Endothelial cell of umbilical vein (primary cell): Measurements from ENCODE around the gene SLC38A10. TPM values are rescaled to one million over a fixed set of nuclear protein-coding genes. Genes with fewer than 3 reads are reported as not detected.

Experiments
- BruUV-seq: library from RNA; stranded (reverse); fragments of 400-500 nt; replicated peaks from 2 replicates; lab custom pipeline; 2021; lab: Mats Ljungman, UMichigan
- CTCF ChIA-PET: fragments of 300-600, 350-600 bp; sonication (Branson Sonifier 250); formaldehyde crosslinking; loops from one replicate; lab custom pipeline; 2021; ENCODE audit warnings: antibody characterized with exemption, inconsistent platforms; lab: Charles Lee
- POLR2A ChIA-PET: fragments of 300-600, 350-600 bp; sonication (Branson Sonifier 250); formaldehyde crosslinking; loops from one replicate; lab custom pipeline; 2021; ENCODE audit warnings: antibody characterized with exemption, inconsistent platforms; lab: Charles Lee
- DNase-seq: peaks from one replicate; pipeline ENCODE4 v3.0.0-alpha.2; 2011; ENCODE audit warnings: low read depth, low spot score
- FAIRE-seq: peaks from 2 replicates; lab custom pipeline; 2011; peaks lifted over from hg19 to GRCh38; lab: Jason Lieb, UNC
- H2AFZ ChIP-seq: 2 replicates; pipeline ENCODE4 v1.6.0; 2012; ENCODE audit warnings: low read depth, low read length, control low read depth, inconsistent platforms
- H3K27ac ChIP-seq: 2 replicates; pipeline ENCODE4 v1.5.1; 2011; ENCODE audit warnings: low read depth, mild to moderate bottlenecking, control low read depth, low read length, moderate library complexity; ENCODE audit not compliant: insufficient read depth
- H3K27me3 ChIP-seq, 2 experiments: 2 replicates each; pipeline versions ENCODE4 v1.6.0 to v1.6.1; 2011; ENCODE audit warnings: low read length in 2 of 2, mixed read lengths in 1 of 2; ENCODE audit not compliant: control insufficient read depth in 2 of 2, insufficient read depth in 2 of 2
- H3K36me3 ChIP-seq, 2 experiments: 2 replicates in 1 of 2; 3 replicates in 1 of 2; pipeline ENCODE4 v1.5.1; 2011; ENCODE audit warnings: low read length in 2 of 2, mild to moderate bottlenecking in 1 of 2, moderate library complexity in 1 of 2; ENCODE audit not compliant: control insufficient read depth in 2 of 2, insufficient read depth in 2 of 2; ENCODE audit errors: extremely low read depth in 1 of 2
- H3K4me1 ChIP-seq: 3 replicates; pipeline ENCODE4 v1.5.1; 2011; ENCODE audit warnings: mild to moderate bottlenecking, low read length; ENCODE audit not compliant: control insufficient read depth, insufficient read depth; ENCODE audit errors: extremely low read depth
- H3K4me2 ChIP-seq: 2 replicates; pipeline ENCODE4 v1.6.1; 2011; ENCODE audit warnings: low read length, control low read depth, mixed read lengths; ENCODE audit not compliant: insufficient read depth
- H3K4me3 ChIP-seq, 3 experiments: fragments of 200-600 bp in 1 of 3; sonication (generic), shearing (Covaris generic) in 1 of 3; replicated peaks in 1 of 3; 2 replicates each; pipeline ENCODE4 v1.5.1; 2011 to 2016; ENCODE audit warnings: control low read depth in 3 of 3, low read length in 3 of 3, mild to moderate bottlenecking in 2 of 3, inconsistent platforms in 1 of 3, low read depth in 1 of 3, moderate library complexity in 1 of 3; ENCODE audit not compliant: insufficient read depth in 1 of 3
- H3K79me2 ChIP-seq: 2 replicates; pipeline ENCODE4 v1.6.0; 2012; ENCODE audit warnings: low read length, inconsistent platforms; ENCODE audit not compliant: control insufficient read depth, insufficient read depth
- H3K9ac ChIP-seq: replicated peaks from 2 replicates; pipeline ENCODE3; 2011; ENCODE audit warnings: low read length, control low read depth; ENCODE audit not compliant: insufficient read depth; ENCODE audit errors: extremely low read depth
- H3K9me1 ChIP-seq: replicated peaks from 3 replicates; pipeline ENCODE4 v1.6.0; 2011; ENCODE audit warnings: mild to moderate bottlenecking, low read length; ENCODE audit not compliant: control insufficient read depth, insufficient read depth; ENCODE audit errors: extremely low read depth
- H3K9me3 ChIP-seq: replicated peaks from 2 replicates; pipeline ENCODE4 v1.5.1; 2012; ENCODE audit warnings: low read length, inconsistent platforms; ENCODE audit not compliant: control insufficient read depth, insufficient read depth
- H4K20me1 ChIP-seq: replicated peaks from 2 replicates; pipeline ENCODE3; 2011; ENCODE audit warnings: mild to moderate bottlenecking, low read length; ENCODE audit not compliant: control insufficient read depth, insufficient read depth; ENCODE audit errors: extremely low read depth
- CTCF ChIP-seq, 2 donors: IDR thresholded peaks; 1 replicate in 1 of 2; 2 replicates in 1 of 2; pipeline ENCODE4 v1.5.1; 2011; ENCODE audit warnings: low read length in 2 of 2, mild to moderate bottlenecking in 2 of 2, moderate library complexity in 2 of 2, control low read depth in 1 of 2, inconsistent platforms in 1 of 2, low read depth in 1 of 2; ENCODE audit not compliant: insufficient read depth in 1 of 2; ENCODE audit errors: extremely low read depth in 1 of 2
- EZH2 ChIP-seq: IDR thresholded peaks from 2 replicates; pipeline ENCODE4 v1.6.1; 2012; ENCODE audit warnings: borderline replicate concordance, low read depth, mild to moderate bottlenecking, moderate library complexity, low read length, inconsistent platforms; ENCODE audit not compliant: severe bottlenecking
- FOS ChIP-seq: IDR thresholded peaks from 2 replicates; pipeline ENCODE4 v1.6.1; 2011; ENCODE audit warnings: mild to moderate bottlenecking, low read length, moderate library complexity, borderline replicate concordance; ENCODE audit not compliant: insufficient read depth
- GATA2 ChIP-seq: IDR thresholded peaks from 2 replicates; pipeline ENCODE4 v1.7.0; 2011; ENCODE audit warnings: low read depth, mild to moderate bottlenecking, moderate library complexity, mixed read lengths, low read length; ENCODE audit not compliant: insufficient read length, insufficient read depth
- JUN ChIP-seq: IDR thresholded peaks from 2 replicates; pipeline ENCODE4 v1.6.1; 2011; ENCODE audit warnings: borderline replicate concordance, low read depth; ENCODE audit not compliant: insufficient read length, insufficient read depth
- MYC ChIP-seq: IDR thresholded peaks from one replicate; pipeline ENCODE4 v1.6.1; 2011; ENCODE audit warnings: mild to moderate bottlenecking, low read depth, low read length
- POLR2A ChIP-seq: IDR thresholded peaks from 2 replicates; pipeline ENCODE4 v1.6.1; 2012; ENCODE audit warnings: low read depth, mild to moderate bottlenecking, control low read depth, low read length
- POLR2AphosphoS5 ChIP-seq: IDR thresholded peaks from 2 replicates; pipeline ENCODE4 v1.6.1; 2012; ENCODE audit warnings: low read depth, mild to moderate bottlenecking, control low read depth, low read length, moderate library complexity; ENCODE audit not compliant: insufficient read depth
- dilution Hi-C: fragments of 300-500 bp; cut with MboI; formaldehyde crosslinking; loops from one replicate; pipeline ENCODE4 v1.15.0; 2019; ENCODE audit warnings: low sequenced_read_pairs; ENCODE audit not compliant: extremely low pct_ligation_motif_present
- intact Hi-C: fragments of 100-400 bp; cut with micrococcal nuclease; formaldehyde crosslinking; loops from one replicate; pipeline ENCODE4 v1.10.0; 2022
- polyA plus RNA-seq, 4 experiments: library from polyadenylated mRNA; depleted of rRNA in 3 of 4; stranded (reverse) in 3 of 4; unstranded in 1 of 4; fragments of >200 nt; gene quantifications; 2 replicates each; pipeline versions ENCODE4 v1.2.1 to v1.2.3, GENCODE V29; 2011 to 2012; ENCODE audit warnings: missing spikeins in 1 of 4
- total RNA-seq: library from RNA; stranded (reverse); gene quantifications from 2 replicates; pipeline ENCODE4 v1.2.3, GENCODE V29; 2021
- TF ChIP-seq, protein P1 (sequence below): IDR thresholded peaks from 2 replicates; pipeline ENCODE4 v1.6.1; 2011; ENCODE audit not compliant: insufficient read depth, insufficient read length

The SLC38A10 gene
- total and polyA plus RNA-seq, 2 donors (not counting 3 experiments of a cell fraction or from before 2014, with no cell fraction given) = 72.7 to 113 TPM

DNA sequence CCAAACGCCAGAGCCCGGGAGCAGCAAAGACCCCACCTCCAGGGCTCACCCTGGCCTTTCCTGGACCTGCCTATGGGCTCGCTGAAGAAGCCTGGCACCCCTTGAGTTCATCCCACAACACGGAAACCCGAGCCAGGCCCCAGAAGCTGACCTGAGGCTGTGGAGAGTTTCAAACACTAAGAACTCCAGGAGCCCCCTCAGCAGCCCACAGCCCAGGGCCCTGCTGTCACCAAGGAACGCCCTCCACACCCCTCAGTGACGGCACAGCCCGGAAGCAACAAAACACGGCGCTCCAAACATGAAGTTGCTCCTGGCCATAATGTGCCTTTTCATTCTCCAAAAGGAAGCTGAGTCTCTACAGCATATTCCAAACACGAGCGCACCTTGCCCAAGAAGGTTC lies 9.2 kb downstream of the SLC38A10 start:
- H3K27ac ChIP-seq = peak overlapping the region; percentile 80
- H3K79me2 ChIP-seq = peaks cover 44% of the 10 kb centered on the region
- ChIA-PET POLR2A (no interaction called here), CTCF (interaction anchor here (0.8 to 2.0 kb wide), 6 partner anchors 9 to 199 kb away, joined by 3 to 6 read pairs (median 5); partner anchors contain the start of gene SLC38A10)
- H3K36me3 ChIP-seq = peaks cover 3 to 15% of the 10 kb centered on the region in 2 experiments
- H3K9me3 ChIP-seq = no peaks in the 10 kb centered on the region
- peak overlapping the region; percentile 40 for H2AFZ ChIP-seq
- peak overlapping the region; percentile 39 for H3K4me2 ChIP-seq
- no peak for FAIRE-seq
- no peaks in the 10 kb centered on the region for H3K27me3 ChIP-seq
- no peak for DNase-seq
- no peaks in the 10 kb centered on the region for H4K20me1 ChIP-seq
- intact Hi-C loops (loop anchor here (1.0 kb wide), 2 partner anchors 9 to 31 kb away; partner anchors contain the start of gene SLC38A10), dilution Hi-C loops (no loop called here)
- H3K9me1 ChIP-seq = no peaks in the 10 kb centered on the region
- H3K4me1 ChIP-seq = peaks cover 27% of the 10 kb centered on the region
- H3K9ac ChIP-seq = peak overlapping the region; percentile 49
- BruUV-seq = TSS peak; percentile 47
- TF ChIP-seq POLR2AphosphoS5 (no peak), POLR2A (no peak), CTCF (IDR thresholded peaks at IDR 0.05; ENCODE audit: extremely low read depth in 1 of 2, insufficient read depth in 1 of 2, low read depth in 1 of 2, low read length in 2 of 2) (no peak), MYC (no peak), GATA2 (no peak), JUN (no peak), FOS (no peak), EZH2 (no peak)
- TF ChIP-seq, protein P1, sequence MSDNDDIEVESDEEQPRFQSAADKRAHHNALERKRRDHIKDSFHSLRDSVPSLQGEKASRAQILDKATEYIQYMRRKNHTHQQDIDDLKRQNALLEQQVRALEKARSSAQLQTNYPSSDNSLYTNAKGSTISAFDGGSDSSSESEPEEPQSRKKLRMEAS = no peak
- H3K4me3 ChIP-seq = peak overlapping the region in 1 of 3 experiments; percentile 46
